ENCODE data around the gene KLRC4. TPM values are rescaled to one million over a fixed set of nuclear protein-coding genes. Genes with fewer than 3 reads are reported as not detected.
"Not testable (repeated sequence)": the region's sequence is repeated elsewhere in the genome, so short reads cannot be mapped to it uniquely, and the experiment has no call there.

KLRC4 gene
- total RNA-seq, 1 donor, result not detected

GRCh38 chr12:10389904-10390303 is 19.7 kb downstream of the KLRC4 start, which contains the start of gene KLRK1:
Gene KLRK1 (minus strand): TSS chr12:10390041. CDS start chr12:10388810, 1,231 bp downstream.
- H3K4me3 ChIP-seq (ENCODE audit: low read depth, low read length), result no peak within 1 kb of the TSS
- DNase-seq (ENCODE audit: low read depth), result no peak
- no peak for TF ChIP-seq CTCF (IDR thresholded peaks at IDR 0.05; ENCODE audit: insufficient read depth, low read length)

GRCh38 chr12:10388624-10389413 is 20.7 kb downstream of the KLRC4 start:
- no peak overlapping the region for H3K4me3 ChIP-seq (ENCODE audit: low read depth, low read length)
- no peak for TF ChIP-seq CTCF (IDR thresholded peaks at IDR 0.05; ENCODE audit: insufficient read depth, low read length)
- no peak for DNase-seq (ENCODE audit: low read depth)

GRCh38 chr12:10387498-10387897 is 22.1 kb downstream of the KLRC4 start:
- not testable (repeated sequence) for H3K4me3 ChIP-seq (ENCODE audit: low read depth, low read length); DNase-seq (ENCODE audit: low read depth)

GRCh38 chr12:10386857-10387256 is 22.7 kb downstream of the KLRC4 start:
- no peak overlapping the region for H3K4me3 ChIP-seq (ENCODE audit: low read depth, low read length)
- DNase-seq (ENCODE audit: low read depth), result no peak
- TF ChIP-seq CTCF (IDR thresholded peaks at IDR 0.05; ENCODE audit: insufficient read depth, low read length), result no peak

- no peak for TF ChIP-seq CTCF (IDR thresholded peaks at IDR 0.05; ENCODE audit: insufficient read depth, low read length)
- DNase-seq (ENCODE audit: low read depth), result peak; percentile 64
- no peak overlapping the region for H3K4me3 ChIP-seq (ENCODE audit: low read depth, low read length)
These were observed 24.4 kb downstream of the KLRC4 start for GRCh38 chr12:10385166-10385613.

- no peak for DNase-seq (ENCODE audit: low read depth)
- TF ChIP-seq CTCF (IDR thresholded peaks at IDR 0.05; ENCODE audit: insufficient read depth, low read length), result no peak
- no peak overlapping the region for H3K4me3 ChIP-seq (ENCODE audit: low read depth, low read length)
These were observed 25.4 kb downstream of the KLRC4 start for GRCh38 chr12:10384191-10384590.

GRCh38 chr12:10381928-10382628 is 27.5 kb downstream of the KLRC4 start:
- no peak for DNase-seq (ENCODE audit: low read depth)
- no peak for TF ChIP-seq CTCF (IDR thresholded peaks at IDR 0.05; ENCODE audit: insufficient read depth, low read length)
- H3K4me3 ChIP-seq (ENCODE audit: low read depth, low read length), result no peak overlapping the region

GRCh38 chr12:10378737-10379136 is 30.8 kb downstream of the KLRC4 start:
- not testable (repeated sequence) for DNase-seq (ENCODE audit: low read depth)

More at GRCh38 chr12:10378737-10379136, 30.8 kb downstream of the KLRC4 start:
- H3K4me3 ChIP-seq (ENCODE audit: low read depth, low read length), result not testable (repeated sequence)
